Osteoblast (primary cell): Measurements from ENCODE around the gene TUBB. TPM values are rescaled to one million over a fixed set of nuclear protein-coding genes. Genes with fewer than 3 reads are reported as not detected.
A peak's percentile ranks its signal among the peaks of the same experiment; 100 is the strongest.

ENCODE experiments used
- DNase-seq: peaks from one replicate; pipeline ENCODE4 v3.0.0; 2011; ENCODE audit warnings: low spot score, mixed read lengths; ENCODE audit not compliant: insufficient read length; ENCODE audit errors: missing footprints
- H2AFZ ChIP-seq: 2 replicates; pipeline ENCODE4 v1.6.0; 2011; ENCODE audit warnings: mild to moderate bottlenecking, low read length
- H3K27ac ChIP-seq: 2 replicates; pipeline ENCODE4 v1.5.1; 2011; ENCODE audit warnings: mild to moderate bottlenecking, low read depth, low read length, moderate library complexity
- H3K27me3 ChIP-seq: 2 replicates; pipeline ENCODE4 v1.6.0; 2012; ENCODE audit warnings: mild to moderate bottlenecking, control low read depth, inconsistent platforms, low read length, moderate library complexity; ENCODE audit not compliant: insufficient read depth
- H3K36me3 ChIP-seq: 2 replicates; pipeline ENCODE4 v1.5.1; 2011; ENCODE audit warnings: mild to moderate bottlenecking, low read length, control low read depth, moderate library complexity; ENCODE audit not compliant: insufficient read depth
- H3K4me1 ChIP-seq: 2 replicates; pipeline ENCODE4 v1.5.1; 2011; ENCODE audit warnings: mild to moderate bottlenecking, low read length, control low read depth, moderate library complexity; ENCODE audit not compliant: insufficient read depth
- H3K4me2 ChIP-seq: 2 replicates; pipeline ENCODE4 v1.6.0; 2011; ENCODE audit warnings: mild to moderate bottlenecking, low read length; ENCODE audit not compliant: insufficient read depth
- H3K4me3 ChIP-seq: fragments of 200-600 bp; sonication (generic); 3 replicates; pipeline ENCODE4 v1.5.1; 2012; ENCODE audit warnings: mild to moderate bottlenecking, low read length, inconsistent platforms; ENCODE audit not compliant: insufficient read depth
- H3K79me2 ChIP-seq: 2 replicates; pipeline ENCODE4 v1.6.0; 2012; ENCODE audit warnings: mild to moderate bottlenecking, low read length, control low read depth, inconsistent platforms; ENCODE audit not compliant: insufficient read depth
- H3K9me3 ChIP-seq: 2 replicates; pipeline ENCODE4 v1.5.1; 2011; ENCODE audit warnings: low read depth, low read length, control low read depth
- H4K20me1 ChIP-seq: 2 replicates; pipeline ENCODE4 v1.6.0; 2012; ENCODE audit warnings: mild to moderate bottlenecking, low read length, control low read depth; ENCODE audit not compliant: insufficient read depth
- total RNA-seq: library from RNA; depleted of rRNA; stranded (reverse); fragments of >200 nt; gene quantifications from 2 replicates; pipeline ENCODE4 v1.2.3, GENCODE V29; 2012
- TF ChIP-seq, protein P1 (sequence below): IDR thresholded peaks from 2 replicates; pipeline ENCODE4 v1.5.1; 2011; ENCODE audit warnings: mild to moderate bottlenecking, low read depth, low read length, moderate library complexity; ENCODE audit errors: extremely low read depth

The TUBB gene
- total RNA-seq, 1 donor, result 509 TPM

DNA sequence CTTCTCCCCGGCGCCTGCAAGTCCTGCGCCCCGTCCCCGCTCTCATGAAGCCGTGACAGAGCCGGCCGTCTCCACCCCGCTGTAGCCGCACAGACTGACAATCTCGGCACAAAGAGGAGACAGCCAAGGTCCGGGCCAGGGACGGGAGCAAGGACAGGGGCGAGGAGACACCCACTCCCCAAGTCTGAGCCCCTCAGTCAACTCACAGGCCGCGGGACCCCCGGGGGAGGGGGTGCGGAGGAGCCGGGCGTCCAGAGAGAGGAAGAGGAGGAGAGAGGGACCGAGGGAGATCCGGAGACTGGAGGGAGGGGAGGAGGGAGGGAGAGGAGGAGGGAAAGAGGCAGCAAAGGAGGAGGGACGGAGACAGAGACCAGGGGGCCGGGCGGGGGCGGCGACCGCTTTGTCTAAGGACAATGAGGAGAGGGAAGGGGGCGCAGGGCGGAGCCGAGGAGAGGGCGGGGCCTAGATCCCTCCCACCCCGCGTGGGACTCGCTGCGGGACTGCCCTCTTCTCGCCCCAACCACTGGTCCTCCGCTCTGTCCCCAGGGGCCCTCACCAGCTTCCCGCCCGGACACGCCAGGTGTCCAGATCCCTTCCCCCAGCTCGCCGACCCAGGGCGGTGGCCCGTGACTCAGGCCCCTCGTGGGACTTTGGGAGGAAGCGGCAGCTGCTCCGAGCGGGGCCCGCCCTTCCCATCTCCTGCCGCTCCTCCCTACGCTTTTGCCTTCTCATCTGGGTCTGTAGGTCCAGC is 33.1 kb upstream of the TUBB start:
- no peaks in the 10 kb centered on the region for H3K9me3 ChIP-seq
- H3K4me1 ChIP-seq, result peaks cover 49% of the 10 kb centered on the region
- peak overlapping the region; percentile 96 for H3K4me2 ChIP-seq
- TF ChIP-seq, protein P1, sequence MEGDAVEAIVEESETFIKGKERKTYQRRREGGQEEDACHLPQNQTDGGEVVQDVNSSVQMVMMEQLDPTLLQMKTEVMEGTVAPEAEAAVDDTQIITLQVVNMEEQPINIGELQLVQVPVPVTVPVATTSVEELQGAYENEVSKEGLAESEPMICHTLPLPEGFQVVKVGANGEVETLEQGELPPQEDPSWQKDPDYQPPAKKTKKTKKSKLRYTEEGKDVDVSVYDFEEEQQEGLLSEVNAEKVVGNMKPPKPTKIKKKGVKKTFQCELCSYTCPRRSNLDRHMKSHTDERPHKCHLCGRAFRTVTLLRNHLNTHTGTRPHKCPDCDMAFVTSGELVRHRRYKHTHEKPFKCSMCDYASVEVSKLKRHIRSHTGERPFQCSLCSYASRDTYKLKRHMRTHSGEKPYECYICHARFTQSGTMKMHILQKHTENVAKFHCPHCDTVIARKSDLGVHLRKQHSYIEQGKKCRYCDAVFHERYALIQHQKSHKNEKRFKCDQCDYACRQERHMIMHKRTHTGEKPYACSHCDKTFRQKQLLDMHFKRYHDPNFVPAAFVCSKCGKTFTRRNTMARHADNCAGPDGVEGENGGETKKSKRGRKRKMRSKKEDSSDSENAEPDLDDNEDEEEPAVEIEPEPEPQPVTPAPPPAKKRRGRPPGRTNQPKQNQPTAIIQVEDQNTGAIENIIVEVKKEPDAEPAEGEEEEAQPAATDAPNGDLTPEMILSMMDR, result no peak
- H3K79me2 ChIP-seq, result peaks cover 72% of the 10 kb centered on the region
- H3K36me3 ChIP-seq, result peaks cover 17% of the 10 kb centered on the region
- peak overlapping the region; percentile 96 for H3K4me3 ChIP-seq
- H3K27me3 ChIP-seq, result no peaks in the 10 kb centered on the region
- peak overlapping the region; percentile 91 for H3K27ac ChIP-seq
- H4K20me1 ChIP-seq, result peaks cover 38% of the 10 kb centered on the region
- DNase-seq, result peak; percentile 98
- peak overlapping the region; percentile 77 for H2AFZ ChIP-seq

DNA sequence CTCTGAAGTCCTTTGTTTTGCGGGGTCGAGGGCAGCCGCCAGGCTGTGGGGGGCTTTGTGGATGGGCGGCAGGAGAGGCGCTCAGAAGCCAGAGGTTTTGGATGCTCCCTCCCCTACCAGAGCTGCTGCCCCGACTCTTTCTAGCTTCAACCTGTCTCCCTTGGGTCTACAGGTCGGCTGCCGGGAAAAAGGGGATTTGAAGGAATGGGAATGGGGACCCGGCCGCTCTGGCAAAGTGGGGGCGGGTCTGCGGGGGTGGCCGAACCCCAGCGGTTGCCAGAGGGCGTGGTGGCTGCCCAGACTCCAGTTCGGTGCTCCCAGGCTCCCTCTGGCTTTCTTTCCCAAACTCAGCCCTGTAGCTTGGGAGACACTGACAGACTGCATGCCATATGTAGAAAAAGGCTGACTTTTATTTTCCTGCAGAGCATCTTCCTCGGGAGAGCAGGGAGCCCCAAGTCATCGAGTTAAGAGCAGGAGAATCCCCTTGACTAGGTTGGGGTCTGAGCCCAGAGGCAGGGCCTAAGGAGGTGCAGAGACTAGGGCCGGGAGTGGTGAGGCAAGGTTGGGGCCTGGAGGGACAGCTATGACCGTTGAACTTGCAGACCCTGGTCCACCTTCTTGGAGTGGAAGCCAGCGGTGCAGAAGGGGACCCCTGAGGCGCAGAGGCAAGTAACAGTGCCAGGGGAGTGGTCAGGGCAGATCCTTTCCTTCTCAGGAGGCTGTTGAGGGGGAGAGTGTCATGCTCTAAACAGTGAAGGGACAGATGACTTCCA is 32.3 kb upstream of the TUBB start:
- TF ChIP-seq, protein P1, result peak; percentile 10
- peak overlapping the region; percentile 96 for H3K4me3 ChIP-seq
- H4K20me1 ChIP-seq, result peaks cover 30% of the 10 kb centered on the region
- peak; percentile 81 for DNase-seq
- H3K4me2 ChIP-seq, result peak overlapping the region; percentile 96
- H3K27me3 ChIP-seq, result no peaks in the 10 kb centered on the region
- H3K9me3 ChIP-seq, result no peaks in the 10 kb centered on the region
- H3K27ac ChIP-seq, result peak overlapping the region; percentile 91
- peaks cover 14% of the 10 kb centered on the region for H3K36me3 ChIP-seq
- H3K4me1 ChIP-seq, result peaks cover 43% of the 10 kb centered on the region
- H2AFZ ChIP-seq, result peak overlapping the region; percentile 77
- H3K79me2 ChIP-seq, result peaks cover 64% of the 10 kb centered on the region

- peaks cover 23% of the 10 kb centered on the region for H4K20me1 ChIP-seq
- TF ChIP-seq, protein P1, result no peak
- H2AFZ ChIP-seq, result no peak overlapping the region
- H3K79me2 ChIP-seq, result peaks cover 57% of the 10 kb centered on the region
- no peak for DNase-seq
- H3K4me3 ChIP-seq, result peak overlapping the region; percentile 96
- H3K27me3 ChIP-seq, result no peaks in the 10 kb centered on the region
- peaks cover 7% of the 10 kb centered on the region for H3K36me3 ChIP-seq
- peaks cover 36% of the 10 kb centered on the region for H3K4me1 ChIP-seq
- no peaks in the 10 kb centered on the region for H3K9me3 ChIP-seq
- peak overlapping the region; percentile 91 for H3K27ac ChIP-seq
- H3K4me2 ChIP-seq, result peak overlapping the region; percentile 96
Measured at GRCh38 chr6:30688569-30688968, 31.6 kb upstream of the TUBB start.
